Measurements from ENCODE around the gene MYRIP. TPM values are rescaled to one million over a fixed set of nuclear protein-coding genes. Genes with fewer than 3 reads are reported as not detected.

Gene MYRIP
- total and polyA plus RNA-seq, 12 donors: 0.24 to 4.8 (median 1.4) TPM

DNA sequence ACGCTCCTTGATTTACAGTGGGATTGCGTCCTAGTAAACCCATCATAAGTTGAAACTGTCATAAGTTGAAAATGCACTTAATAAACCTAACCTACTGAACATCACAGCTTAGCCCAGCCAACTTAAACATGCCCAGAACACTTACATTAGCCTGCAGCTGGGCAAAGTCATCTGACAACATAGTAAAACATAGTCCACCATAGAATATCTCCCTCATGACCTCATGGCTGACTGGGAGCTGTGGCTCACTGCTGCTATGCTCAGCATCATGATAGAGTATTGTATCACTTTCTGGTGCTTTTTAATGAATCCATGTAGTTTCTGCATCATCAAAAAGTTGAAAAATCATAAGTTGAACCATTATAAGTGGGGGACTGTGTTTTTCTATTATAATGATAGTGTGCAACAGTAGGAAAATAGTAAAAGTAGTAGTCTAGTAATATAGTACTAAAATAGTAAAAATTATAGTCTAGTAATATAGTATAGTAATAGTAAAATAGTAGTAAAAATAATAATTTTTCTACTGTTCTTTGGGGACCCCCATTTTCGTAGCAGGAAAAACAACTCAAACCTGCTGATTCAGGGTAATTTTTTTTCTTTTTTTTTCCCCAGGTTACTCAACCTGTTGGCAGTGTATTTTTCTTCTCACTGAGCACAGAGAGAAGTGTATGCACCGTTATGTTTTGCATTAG lies 233.5 kb downstream of the MYRIP start:
- intact Hi-C loops (cut with DNase I): no loop called here
- Histone ChIP-seq H3K4me3 (no peak overlapping the region), H3K4me1 (replicated peaks in 1 of 2) (no peaks in the 10 kb centered on the region), H3K36me3 (replicated peaks in 1 of 2) (no peaks in the 10 kb centered on the region), H3K9me3 (replicated peaks in 1 of 3) (no peaks in the 10 kb centered on the region), H3K27ac (no peak overlapping the region), H3K27me3 (no peaks in the 10 kb centered on the region)
- WGBS, 4 donors: 58 to 63% (median 61%) methylated on average over 4 of the region's 4 CpGs
- DNase-seq: no peak
- TF ChIP-seq, protein P1, sequence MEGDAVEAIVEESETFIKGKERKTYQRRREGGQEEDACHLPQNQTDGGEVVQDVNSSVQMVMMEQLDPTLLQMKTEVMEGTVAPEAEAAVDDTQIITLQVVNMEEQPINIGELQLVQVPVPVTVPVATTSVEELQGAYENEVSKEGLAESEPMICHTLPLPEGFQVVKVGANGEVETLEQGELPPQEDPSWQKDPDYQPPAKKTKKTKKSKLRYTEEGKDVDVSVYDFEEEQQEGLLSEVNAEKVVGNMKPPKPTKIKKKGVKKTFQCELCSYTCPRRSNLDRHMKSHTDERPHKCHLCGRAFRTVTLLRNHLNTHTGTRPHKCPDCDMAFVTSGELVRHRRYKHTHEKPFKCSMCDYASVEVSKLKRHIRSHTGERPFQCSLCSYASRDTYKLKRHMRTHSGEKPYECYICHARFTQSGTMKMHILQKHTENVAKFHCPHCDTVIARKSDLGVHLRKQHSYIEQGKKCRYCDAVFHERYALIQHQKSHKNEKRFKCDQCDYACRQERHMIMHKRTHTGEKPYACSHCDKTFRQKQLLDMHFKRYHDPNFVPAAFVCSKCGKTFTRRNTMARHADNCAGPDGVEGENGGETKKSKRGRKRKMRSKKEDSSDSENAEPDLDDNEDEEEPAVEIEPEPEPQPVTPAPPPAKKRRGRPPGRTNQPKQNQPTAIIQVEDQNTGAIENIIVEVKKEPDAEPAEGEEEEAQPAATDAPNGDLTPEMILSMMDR (IDR thresholded peaks at IDR 0.05): no peak
- no peak for TF ChIP-seq POLR2A (IDR thresholded peaks at IDR 0.05)

DNA sequence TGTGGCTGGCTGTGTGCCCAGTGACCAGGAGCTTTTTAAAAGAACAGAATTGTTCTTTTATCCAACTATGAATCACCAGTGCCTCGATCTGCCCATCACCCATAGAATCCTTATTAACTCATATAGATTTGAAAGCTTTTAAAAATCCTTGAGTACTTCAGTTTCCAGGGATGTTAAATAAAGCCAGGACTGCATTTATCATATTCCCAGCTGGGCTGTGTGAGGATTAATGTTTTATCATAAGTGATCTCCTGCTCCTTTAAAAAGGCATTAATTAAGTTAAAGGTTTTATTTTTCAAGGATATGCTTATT lies 234.0 kb downstream of the MYRIP start:
- DNase-seq: peak in 5 of 7 donors; percentile 11 to 30 (median 17)
- H3K27ac ChIP-seq: no peak overlapping the region
- no peak overlapping the region for H3K4me3 ChIP-seq
- no peaks in the 10 kb centered on the region for H3K4me1 ChIP-seq (replicated peaks in 1 of 2)
- intact Hi-C loops (cut with DNase I): no loop called here
- H3K36me3 ChIP-seq (replicated peaks in 1 of 2): no peaks in the 10 kb centered on the region
- H3K27me3 ChIP-seq: no peaks in the 10 kb centered on the region
- 16 to 24% (median 20%) methylated on average over 1 of the region's 1 CpG for WGBS, 4 donors
- no peak for TF ChIP-seq POLR2A (IDR thresholded peaks at IDR 0.05)
- TF ChIP-seq, protein P1 (IDR thresholded peaks at IDR 0.05): no peak
- no peaks in the 10 kb centered on the region for H3K9me3 ChIP-seq (replicated peaks in 1 of 3)

DNA sequence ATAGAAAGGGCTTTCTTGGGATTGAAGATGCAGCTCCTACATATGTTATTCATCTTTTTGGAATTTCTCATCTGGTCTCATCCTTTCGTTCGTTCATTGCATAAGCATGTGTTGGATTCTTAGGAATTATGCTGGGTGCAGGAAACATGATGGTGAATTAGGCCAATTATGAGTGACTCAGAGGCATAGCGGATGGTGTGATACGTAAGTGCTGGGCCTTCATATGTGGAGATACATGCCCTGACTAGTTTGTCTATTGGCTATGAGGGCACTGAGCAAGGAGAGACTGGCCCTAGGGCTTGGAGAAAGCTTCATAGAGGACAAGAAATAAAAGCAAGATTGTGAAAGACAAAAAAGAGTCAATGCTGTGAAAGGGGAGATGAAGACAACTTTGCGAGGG lies 235.1 kb downstream of the MYRIP start:
- no peak for TF ChIP-seq POLR2A (IDR thresholded peaks at IDR 0.05)
- TF ChIP-seq, protein P1 (IDR thresholded peaks at IDR 0.05): no peak
- Histone ChIP-seq H3K4me3 (no peak overlapping the region), H3K36me3 (replicated peaks in 1 of 2) (no peaks in the 10 kb centered on the region), H3K4me1 (replicated peaks in 1 of 2) (no peaks in the 10 kb centered on the region), H3K27me3 (no peaks in the 10 kb centered on the region), H3K9me3 (replicated peaks in 1 of 3) (no peaks in the 10 kb centered on the region), H3K27ac (no peak overlapping the region)
- 87 to 95% (median 90%) methylated on average over 5 of the region's 5 CpGs for WGBS, 4 donors
- no peak for DNase-seq
- intact Hi-C loops (cut with DNase I): no loop called here

DNA sequence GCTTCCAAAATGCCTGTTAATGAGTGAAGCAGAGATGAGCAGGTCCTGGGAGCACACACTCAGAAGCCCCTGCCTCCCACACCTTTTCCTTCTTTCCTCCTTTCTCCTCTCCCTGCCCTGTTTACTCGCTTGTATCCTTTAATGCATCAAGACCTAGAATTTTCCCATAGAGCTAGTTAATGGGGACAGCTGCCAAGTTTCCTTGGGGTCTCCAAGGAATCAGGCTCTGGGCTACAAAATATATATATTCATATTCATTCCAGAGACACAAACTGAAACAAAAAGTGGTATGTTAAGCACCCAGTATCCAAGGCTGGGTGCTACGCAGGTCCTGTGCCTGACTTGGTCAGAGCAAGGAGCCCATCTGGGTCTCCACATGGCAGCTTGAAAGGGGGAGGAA lies 235.6 kb downstream of the MYRIP start:
- Histone ChIP-seq H3K27ac (no peak overlapping the region), H3K4me1 (replicated peaks in 1 of 2) (no peaks in the 10 kb centered on the region), H3K27me3 (no peaks in the 10 kb centered on the region), H3K4me3 (no peak overlapping the region), H3K9me3 (replicated peaks in 1 of 3) (no peaks in the 10 kb centered on the region), H3K36me3 (replicated peaks in 1 of 2) (no peaks in the 10 kb centered on the region)
- DNase-seq: no peak
- TF ChIP-seq, protein P1 (IDR thresholded peaks at IDR 0.05): no peak
- TF ChIP-seq POLR2A (IDR thresholded peaks at IDR 0.05): no peak
- WGBS, 4 donors: 75 to 92% (median 88%) methylated on average over 2 of the region's 2 CpGs
- intact Hi-C loops (cut with DNase I): no loop called here

Measured in adrenal gland (tissue), 12 donors.